Measurements from ENCODE around the gene SLC35G3. TPM values are rescaled to one million over a fixed set of nuclear protein-coding genes. Genes with fewer than 3 reads are reported as not detected.

The SLC35G3 gene
- total RNA-seq, 1 donor from 2014 or later: not detected

- Mint-ChIP-seq H3K36me3 (ENCODE audit: low read depth) (no peaks in the 10 kb centered on the region), H3K4me3 (no peak overlapping the region), H3K27ac (ENCODE audit: unreplicated experiment) (no peak overlapping the region), H3K27me3 (ENCODE audit: low read depth) (peaks cover 40% of the 10 kb centered on the region), H3K9me3 (no peaks in the 10 kb centered on the region), H3K4me1 (no peaks in the 10 kb centered on the region)
- TF ChIP-seq CTCF (conservative IDR thresholded peaks at IDR 0.05): no peak
- no peak for DNase-seq (ENCODE audit: low read depth, low spot score)
Observed at GRCh38 chr17:35229638-35230037, 35.4 kb upstream of the SLC35G3 start.

- Mint-ChIP-seq H3K9me3 (no peaks in the 10 kb centered on the region), H3K36me3 (ENCODE audit: low read depth) (no peaks in the 10 kb centered on the region), H3K27me3 (ENCODE audit: low read depth) (peaks cover 42% of the 10 kb centered on the region), H3K27ac (ENCODE audit: unreplicated experiment) (no peak overlapping the region), H3K4me1 (no peaks in the 10 kb centered on the region), H3K4me3 (no peak overlapping the region)
- TF ChIP-seq CTCF (conservative IDR thresholded peaks at IDR 0.05): no peak
- no peak for DNase-seq (ENCODE audit: low read depth, low spot score)
Observed at GRCh38 chr17:35227546-35227945, 33.4 kb upstream of the SLC35G3 start.

- H3K27me3 Mint-ChIP-seq (ENCODE audit: low read depth): peaks cover 32% of the 10 kb centered on the region
- H3K27ac Mint-ChIP-seq (ENCODE audit: unreplicated experiment): no peak overlapping the region
- no peak overlapping the region for H3K4me3 Mint-ChIP-seq
- no peaks in the 10 kb centered on the region for H3K4me1 Mint-ChIP-seq
- TF ChIP-seq CTCF (conservative IDR thresholded peaks at IDR 0.05): no peak
- DNase-seq (ENCODE audit: low read depth, low spot score): no peak
- H3K36me3 Mint-ChIP-seq (ENCODE audit: low read depth): no peaks in the 10 kb centered on the region
- H3K9me3 Mint-ChIP-seq: no peaks in the 10 kb centered on the region
Observed at GRCh38 chr17:35224436-35224835, 30.2 kb upstream of the SLC35G3 start.

GRCh38 chr17:35222452-35222851, 28.3 kb upstream of the SLC35G3 start:
- Mint-ChIP-seq H3K27ac (ENCODE audit: unreplicated experiment) (no peak overlapping the region), H3K4me1 (no peaks in the 10 kb centered on the region), H3K27me3 (ENCODE audit: low read depth) (peaks cover 33% of the 10 kb centered on the region), H3K9me3 (no peaks in the 10 kb centered on the region), H3K4me3 (no peak overlapping the region), H3K36me3 (ENCODE audit: low read depth) (no peaks in the 10 kb centered on the region)
- TF ChIP-seq CTCF (conservative IDR thresholded peaks at IDR 0.05): no peak
- no peak for DNase-seq (ENCODE audit: low read depth, low spot score)

GRCh38 chr17:35218915-35219314, 24.7 kb upstream of the SLC35G3 start:
- no peak overlapping the region for H3K27ac Mint-ChIP-seq (ENCODE audit: unreplicated experiment)
- H3K9me3 Mint-ChIP-seq: no peaks in the 10 kb centered on the region
- no peaks in the 10 kb centered on the region for H3K4me1 Mint-ChIP-seq
- no peak for TF ChIP-seq CTCF (conservative IDR thresholded peaks at IDR 0.05)
- H3K27me3 Mint-ChIP-seq (ENCODE audit: low read depth): peaks cover 52% of the 10 kb centered on the region
- no peak for DNase-seq (ENCODE audit: low read depth, low spot score)
- H3K4me3 Mint-ChIP-seq: no peak overlapping the region
- H3K36me3 Mint-ChIP-seq (ENCODE audit: low read depth): no peaks in the 10 kb centered on the region

GRCh38 chr17:35217107-35217506, 22.9 kb upstream of the SLC35G3 start:
- Mint-ChIP-seq H3K9me3 (no peaks in the 10 kb centered on the region), H3K27ac (ENCODE audit: unreplicated experiment) (no peak overlapping the region), H3K4me3 (no peak overlapping the region), H3K27me3 (ENCODE audit: low read depth) (peaks cover 65% of the 10 kb centered on the region), H3K4me1 (no peaks in the 10 kb centered on the region), H3K36me3 (ENCODE audit: low read depth) (no peaks in the 10 kb centered on the region)
- no peak for TF ChIP-seq CTCF (conservative IDR thresholded peaks at IDR 0.05)
- no peak for DNase-seq (ENCODE audit: low read depth, low spot score)
